ENCODE results near the gene ITGA11.

ITGA11 gene

GRCh38 chr15:68262514-68263356 is 169.2 kb downstream of the ITGA11 start:
- DNase-seq: no peak

GRCh38 chr15:68261980-68262379 is 170.0 kb downstream of the ITGA11 start:
- no peak for DNase-seq

GRCh38 chr15:68261241-68261640 is 170.7 kb downstream of the ITGA11 start:
- no peak for DNase-seq

DNA sequence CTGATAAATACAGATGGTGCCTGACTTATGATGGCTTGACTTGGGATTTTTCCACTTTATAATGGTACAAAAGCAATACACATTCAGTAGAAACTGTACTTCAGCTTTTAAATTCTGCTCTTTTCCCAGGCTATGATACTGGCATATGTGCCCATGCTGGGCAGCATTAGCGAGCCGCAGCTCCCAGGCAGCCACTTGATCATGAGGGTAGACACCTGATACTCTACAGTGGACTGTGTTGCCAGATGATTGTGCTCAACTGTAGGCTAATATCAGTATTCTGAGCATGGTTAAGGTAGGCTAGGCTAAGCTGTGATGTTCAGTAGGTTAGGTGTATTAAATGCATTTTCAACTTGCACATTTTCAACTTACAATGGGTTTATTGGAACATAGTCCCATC is 172.1 kb downstream of the ITGA11 start:
- no peak for DNase-seq

DNA sequence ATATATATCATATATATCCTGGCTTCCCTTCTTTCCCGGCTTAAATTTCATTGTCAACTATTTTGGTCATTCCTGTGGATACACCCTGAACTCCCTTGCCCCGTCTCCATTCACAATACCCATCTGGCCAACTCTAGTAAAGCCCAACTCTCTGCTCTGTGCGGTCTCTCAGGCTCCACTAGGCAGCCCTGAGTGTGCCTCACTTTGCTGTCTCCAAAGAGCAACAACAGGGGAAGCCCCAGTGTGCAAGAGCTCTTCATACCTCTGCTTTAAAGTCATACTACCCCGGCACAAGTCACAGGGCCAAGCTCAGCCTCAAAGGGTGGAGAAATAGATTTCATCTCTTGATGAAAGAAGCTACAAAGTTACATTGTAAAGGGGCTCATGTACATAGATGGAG is 173.3 kb downstream of the ITGA11 start:
- no peak for DNase-seq

DNA sequence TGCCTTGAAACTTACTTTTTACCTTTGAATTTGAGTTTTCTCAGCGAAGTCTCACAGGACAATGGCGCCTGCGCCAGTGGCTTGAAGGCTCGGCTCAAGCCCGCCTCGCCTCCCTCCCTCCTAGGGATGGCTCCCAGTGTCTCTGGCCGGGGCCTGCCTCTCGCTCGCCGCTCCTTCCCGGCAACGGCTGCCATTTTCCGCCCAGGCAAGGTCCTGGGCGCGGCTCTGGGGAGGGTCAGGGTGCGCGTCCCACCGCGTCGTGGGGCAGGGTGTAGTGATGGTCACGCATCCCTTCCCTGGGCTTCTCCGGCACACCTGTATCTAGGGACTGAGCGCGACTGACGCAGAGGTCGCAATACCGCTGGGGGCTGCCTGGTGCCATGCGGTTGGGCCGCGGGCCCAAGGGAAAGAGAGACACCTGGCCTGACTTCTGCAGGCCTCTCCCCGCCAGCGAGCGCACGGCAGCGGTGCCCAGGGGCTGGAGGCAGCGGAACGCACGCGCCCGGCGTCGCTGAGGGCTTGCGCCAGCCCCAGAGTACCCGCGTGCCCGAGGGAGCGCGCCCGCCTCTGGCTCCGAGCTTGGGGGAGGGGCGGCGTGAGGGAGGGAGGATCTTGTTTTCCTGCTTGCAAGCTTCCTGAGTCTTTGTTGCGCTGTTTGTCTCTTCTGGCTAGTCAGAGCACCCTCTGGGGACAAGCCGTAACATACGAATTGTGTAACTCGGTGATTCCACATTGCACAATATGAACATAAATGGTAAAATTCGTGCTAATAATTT is 175.1 kb downstream of the ITGA11 start:
- DNase-seq: peak; percentile 96

GRCh38 chr15:68252925-68253534 is 178.9 kb downstream of the ITGA11 start:
- DNase-seq: no peak

DNA sequence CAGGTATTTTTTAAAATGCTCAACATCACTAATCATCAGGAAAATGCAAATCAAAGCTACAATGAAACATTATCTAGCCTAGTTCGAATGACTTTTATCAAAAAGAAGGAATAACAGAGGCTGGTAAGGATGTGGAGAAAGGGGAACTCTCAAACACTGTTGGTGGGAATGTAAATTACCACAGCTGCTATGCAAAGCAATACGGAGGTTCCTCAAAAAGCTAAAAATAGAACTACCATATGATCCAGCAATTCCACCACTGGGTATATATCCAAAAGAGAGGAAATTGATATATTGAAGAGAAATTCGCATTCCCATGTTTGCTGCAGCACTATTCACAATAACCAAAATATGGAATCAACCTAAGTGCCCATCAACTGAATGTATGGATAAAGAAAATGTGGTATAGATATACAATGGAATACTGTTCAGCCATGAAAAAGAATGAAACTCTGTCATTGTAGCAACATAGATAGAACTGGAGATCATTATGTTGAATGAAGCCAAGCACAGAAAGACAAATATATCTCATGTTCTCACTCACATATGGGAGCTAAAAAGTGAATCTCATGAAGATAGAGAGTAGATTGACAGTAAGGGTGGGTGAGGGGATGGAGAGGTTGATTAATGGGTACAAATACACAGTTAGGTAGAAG is 182.8 kb downstream of the ITGA11 start:
- DNase-seq: no peak
